K562 (cell line): ENCODE results near the gene TARBP1. TPM values are rescaled to one million over a fixed set of nuclear protein-coding genes. Genes with fewer than 3 reads are reported as not detected.

Experiments
- ELF2 ChIP-seq: fragments of 250-450 bp; sonication (Bioruptor Pico); IDR thresholded peaks from 2 replicates; pipeline ENCODE4 v1.5.0; 2021; ENCODE audit warnings: mild to moderate bottlenecking
- ERF ChIP-seq: fragments of 450-650 bp; formaldehyde crosslinking; IDR thresholded peaks from 2 replicates; pipeline ENCODE4 v1.4.0; 2020; ENCODE audit warnings: mild to moderate bottlenecking, mixed read lengths
- MED1 ChIP-seq: sonication (generic); formaldehyde crosslinking; IDR thresholded peaks from 2 replicates; pipeline ENCODE4 v1.8.1; 2023; ENCODE audit warnings: missing genetic modification reagents, borderline replicate concordance
- NFIX ChIP-seq: fragments of 250-450 bp; sonication (Bioruptor Pico); IDR thresholded peaks from 2 replicates; pipeline ENCODE4 v1.4.0; 2020; ENCODE audit warnings: low read depth, mild to moderate bottlenecking, moderate library complexity
- NR2C1 ChIP-seq, 2 experiments: fragments of 450-650 bp; IDR thresholded peaks; 2 replicates each; pipeline ENCODE4 v1.6.1; 2017; ENCODE audit warnings: mild to moderate bottlenecking in 2 of 2, antibody characterized with exemption in 1 of 2, inconsistent platforms in 1 of 2, missing compliant biosample characterization in 1 of 2, missing genetic modification characterization in 1 of 2
- PRMT5 ChIP-seq: sonication (generic); formaldehyde crosslinking; IDR thresholded peaks from 2 replicates; pipeline ENCODE4 v1.5.0; 2020; ENCODE audit warnings: missing genetic modification reagents
- RBM14 ChIP-seq: fragments of 200-400 bp; formaldehyde crosslinking; IDR thresholded peaks from 2 replicates; pipeline ENCODE4 v1.6.1; 2018; ENCODE audit warnings: low read depth, mild to moderate bottlenecking, low read length, moderate library complexity, borderline replicate concordance; ENCODE audit not compliant: insufficient read depth
- SIN3A ChIP-seq, 2 experiments: fragments of 150-350 bp in 1 of 2; IDR thresholded peaks; 2 replicates each; pipeline ENCODE4 v1.6.1; 2011 to 2016; ENCODE audit warnings: borderline replicate concordance in 2 of 2, low read depth in 2 of 2, low read length in 2 of 2, mild to moderate bottlenecking in 2 of 2, moderate library complexity in 2 of 2; ENCODE audit not compliant: control insufficient read depth in 1 of 2
- ZNF217 ChIP-seq: sonication (generic); formaldehyde crosslinking; IDR thresholded peaks from 2 replicates; pipeline ENCODE4 v1.8.0; 2022; ENCODE audit warnings: mild to moderate bottlenecking, missing genetic modification reagents
- ZNF561 ChIP-seq: fragments of 450-650 bp; formaldehyde crosslinking; conservative IDR thresholded peaks from 2 replicates; pipeline ENCODE4 v1.4.0; 2020; ENCODE audit warnings: mild to moderate bottlenecking, moderate library complexity
- polyA plus RNA-seq, 8 experiments: library from polyadenylated mRNA; depleted of rRNA in 4 of 8; stranded (reverse) in 5 of 8; unstranded in 3 of 8; fragments of >200 nt; fragmentation: Nextera tagmentation in 2 of 8; fragmentation: Illumina TruSeq in 1 of 8; extraction: Ambion mirVana in 2 of 8; extraction: Trizol in 1 of 8; gene quantifications; 2 replicates each; pipeline versions ENCODE4 v1.2.1 to v1.2.3, GENCODE V29; 2011 to 2014; ENCODE audit warnings: inconsistent platforms in 1 of 8, missing spikeins in 1 of 8
- total RNA-seq, 7 experiments: library from RNA; depleted of rRNA in 6 of 7; stranded (reverse); fragments of >200 nt in 6 of 7; fragmentation: Illumina TruSeq in 2 of 7; extraction: Trizol in 2 of 7; gene quantifications; 2 replicates each; pipeline versions ENCODE4 v1.2.1 to v1.2.3, GENCODE V29; 2011 to 2021; ENCODE audit warnings: low replicate concordance in 1 of 7
- TF ChIP-seq, protein P1 (sequence below): fragments of 250-450 bp; sonication (Bioruptor Pico); IDR thresholded peaks from 2 replicates; pipeline ENCODE4 v1.8.0; 2021; ENCODE audit warnings: moderate library complexity, mild to moderate bottlenecking, inconsistent platforms
- TF ChIP-seq, protein P2 (sequence below): sonication (generic); IDR thresholded peaks from 2 replicates; pipeline ENCODE4 v1.6.1; 2016
- TF ChIP-seq, protein P3 (sequence below): fragments of 250-450 bp; sonication (Bioruptor Pico); IDR thresholded peaks from 2 replicates; pipeline ENCODE4 v1.9.0; 2021; ENCODE audit warnings: mild to moderate bottlenecking

The TARBP1 gene
- total and polyA plus RNA-seq, 9 of the 15 experiments (the other 6 are each of a cell fraction or from before 2014, with no cell fraction given) = 8.8 to 48.0 (median 22.9) TPM

DNA sequence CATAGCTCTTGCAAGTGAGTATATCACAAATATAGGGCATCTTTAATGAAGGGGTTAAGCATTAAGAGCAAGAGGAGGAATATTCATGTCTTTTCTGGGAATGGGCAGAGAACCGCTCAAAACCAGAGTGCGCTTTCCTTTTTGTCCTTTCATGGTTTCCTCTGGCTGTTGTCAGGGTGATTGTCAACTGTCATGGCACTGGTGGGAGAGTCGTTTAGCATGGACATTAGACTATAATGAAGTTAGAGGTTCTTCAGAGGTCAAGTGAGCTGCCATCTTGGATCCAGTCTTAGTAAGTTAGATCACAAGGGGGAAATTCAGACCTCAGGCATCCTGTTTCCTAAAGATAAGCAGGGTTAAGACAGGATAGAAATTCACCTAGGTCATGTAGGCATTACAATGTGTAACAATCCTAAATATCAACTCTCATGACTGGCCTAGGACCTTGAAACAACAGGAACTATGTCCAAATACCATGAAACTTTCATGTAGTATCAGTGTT lies 117.8 kb downstream of the TARBP1 start (continued):
- TF ChIP-seq, protein P1, sequence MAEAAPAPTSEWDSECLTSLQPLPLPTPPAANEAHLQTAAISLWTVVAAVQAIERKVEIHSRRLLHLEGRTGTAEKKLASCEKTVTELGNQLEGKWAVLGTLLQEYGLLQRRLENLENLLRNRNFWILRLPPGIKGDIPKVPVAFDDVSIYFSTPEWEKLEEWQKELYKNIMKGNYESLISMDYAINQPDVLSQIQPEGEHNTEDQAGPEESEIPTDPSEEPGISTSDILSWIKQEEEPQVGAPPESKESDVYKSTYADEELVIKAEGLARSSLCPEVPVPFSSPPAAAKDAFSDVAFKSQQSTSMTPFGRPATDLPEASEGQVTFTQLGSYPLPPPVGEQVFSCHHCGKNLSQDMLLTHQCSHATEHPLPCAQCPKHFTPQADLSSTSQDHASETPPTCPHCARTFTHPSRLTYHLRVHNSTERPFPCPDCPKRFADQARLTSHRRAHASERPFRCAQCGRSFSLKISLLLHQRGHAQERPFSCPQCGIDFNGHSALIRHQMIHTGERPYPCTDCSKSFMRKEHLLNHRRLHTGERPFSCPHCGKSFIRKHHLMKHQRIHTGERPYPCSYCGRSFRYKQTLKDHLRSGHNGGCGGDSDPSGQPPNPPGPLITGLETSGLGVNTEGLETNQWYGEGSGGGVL (CRISPR knock-in tag) = no peak
- 0 out of 2 replicates have a peak, but pooled peaks have one; percentile 12 for TF ChIP-seq ERF
- TF ChIP-seq RBM14 = no peak
- TF ChIP-seq NFIX (CRISPR knock-in tag) = no peak
- no peak for TF ChIP-seq ZNF561
- TF ChIP-seq, protein P2, sequence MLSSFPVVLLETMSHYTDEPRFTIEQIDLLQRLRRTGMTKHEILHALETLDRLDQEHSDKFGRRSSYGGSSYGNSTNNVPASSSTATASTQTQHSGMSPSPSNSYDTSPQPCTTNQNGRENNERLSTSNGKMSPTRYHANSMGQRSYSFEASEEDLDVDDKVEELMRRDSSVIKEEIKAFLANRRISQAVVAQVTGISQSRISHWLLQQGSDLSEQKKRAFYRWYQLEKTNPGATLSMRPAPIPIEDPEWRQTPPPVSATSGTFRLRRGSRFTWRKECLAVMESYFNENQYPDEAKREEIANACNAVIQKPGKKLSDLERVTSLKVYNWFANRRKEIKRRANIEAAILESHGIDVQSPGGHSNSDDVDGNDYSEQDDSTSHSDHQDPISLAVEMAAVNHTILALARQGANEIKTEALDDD = peak; percentile 47; the same call in 1 of the 2 replicates
- TF ChIP-seq MED1 = no peak
- TF ChIP-seq, protein P3, sequence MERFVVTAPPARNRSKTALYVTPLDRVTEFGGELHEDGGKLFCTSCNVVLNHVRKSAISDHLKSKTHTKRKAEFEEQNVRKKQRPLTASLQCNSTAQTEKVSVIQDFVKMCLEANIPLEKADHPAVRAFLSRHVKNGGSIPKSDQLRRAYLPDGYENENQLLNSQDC (CRISPR knock-in tag) = no peak
- no peak for TF ChIP-seq ELF2 (CRISPR knock-in tag)
- peak; percentile 44; the same call in 1 of the 2 replicates for TF ChIP-seq NR2C1 (IDR thresholded peaks at IDR 0.05)
- peak; percentile 87 for TF ChIP-seq NR2C1 (tag; IDR thresholded peaks at IDR 0.05)
- no peak for TF ChIP-seq PRMT5 (CRISPR knock-in tag)
- TF ChIP-seq SIN3A (IDR thresholded peaks at IDR 0.05; ENCODE audit: borderline replicate concordance in 2 of 2, control insufficient read depth in 1 of 2, low read depth in 2 of 2, low read length in 2 of 2) = no peak
- TF ChIP-seq ZNF217 (CRISPR knock-in tag) = no peak
